Mucosa of rectum (tissue), 2 donors: Measurements from ENCODE around the gene CYP27B1.

Experiments used
- H3K27ac ChIP-seq, 2 donors: one replicate each; pipeline ENCODE4 v1.7.0; 2013; ENCODE audit warnings: inconsistent platforms in 2 of 2, low read depth in 2 of 2, low read length in 2 of 2
- H3K27me3 ChIP-seq, 2 donors: one replicate each; pipeline ENCODE4 v1.7.0; 2013; ENCODE audit warnings: low read length in 2 of 2; ENCODE audit not compliant: control insufficient read depth in 2 of 2, insufficient read depth in 2 of 2
- H3K36me3 ChIP-seq, 2 donors: one replicate each; pipeline ENCODE4 v1.7.0; 2013; ENCODE audit warnings: low read length in 2 of 2; ENCODE audit not compliant: control insufficient read depth in 2 of 2, insufficient read depth in 2 of 2
- H3K4me1 ChIP-seq, 2 donors: one replicate each; pipeline ENCODE4 v1.7.0; 2013; ENCODE audit warnings: low read length in 2 of 2, mild to moderate bottlenecking in 1 of 2; ENCODE audit not compliant: control insufficient read depth in 2 of 2, insufficient read depth in 2 of 2
- H3K4me3 ChIP-seq, 2 donors: one replicate each; pipeline ENCODE4 v1.7.0; 2013; ENCODE audit warnings: low read length in 2 of 2
- H3K9ac ChIP-seq, 2 donors: one replicate each; pipeline ENCODE4 v1.7.0; 2013; ENCODE audit warnings: low read length in 2 of 2, low read depth in 1 of 2, mild to moderate bottlenecking in 1 of 2
- H3K9me3 ChIP-seq, 2 donors: one replicate each; pipeline ENCODE4 v1.7.0; 2013; ENCODE audit warnings: low read length in 2 of 2; ENCODE audit not compliant: control insufficient read depth in 2 of 2
- donor health status: healthy.
- donor health status: Normal muscosa, but diverticular disease.

The CYP27B1 gene

GRCh38 chr12:57741844-57742738, 24.8 kb downstream of the CYP27B1 start:
- Histone ChIP-seq H3K4me1 (peaks cover 16% of the 10 kb centered on the region in 2 donors), H3K27ac (peak overlapping the region; percentile 43 to 45), H3K9me3 (no peaks in the 10 kb centered on the region), H3K4me3 (peak overlapping the region; percentile 44 to 80), H3K36me3 (peaks cover 4 to 5% of the 10 kb centered on the region in 2 donors), H3K27me3 (peaks cover 8 to 32% of the 10 kb centered on the region in 2 donors), H3K9ac (peak overlapping the region; percentile 5 to 27)

DNA sequence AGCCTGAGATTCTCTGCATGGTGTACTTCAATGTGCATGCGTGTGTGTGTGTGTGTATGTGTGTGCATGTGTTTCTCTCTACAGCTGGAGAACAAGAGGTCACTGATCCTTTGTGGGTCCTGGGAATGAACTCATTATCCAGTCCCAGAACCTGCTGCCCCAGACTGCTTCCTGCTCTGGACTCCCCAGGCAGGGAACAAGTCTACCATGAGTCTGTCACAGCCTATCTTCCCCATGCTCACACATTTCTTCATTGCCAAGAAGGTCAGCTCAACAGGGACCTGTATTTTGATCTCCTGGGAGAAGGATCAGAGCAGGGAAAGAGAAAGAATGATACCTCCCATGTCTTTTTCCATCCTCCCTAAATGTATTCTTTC, 25.5 kb downstream of the CYP27B1 start:
- Histone ChIP-seq H3K27ac (peak overlapping the region in 1 of 2 donors; percentile 45), H3K4me1 (peaks cover 16 to 17% of the 10 kb centered on the region in 2 donors)

GRCh38 chr12:57740656-57741412, 26.0 kb downstream of the CYP27B1 start:
- H3K4me3 ChIP-seq, result peak overlapping the region in 1 of 2 donors; percentile 80
- peaks cover 15 to 17% of the 10 kb centered on the region in 2 donors for H3K4me1 ChIP-seq
- no peaks in the 10 kb centered on the region for H3K9me3 ChIP-seq
- peaks cover 17 to 42% of the 10 kb centered on the region in 2 donors for H3K27me3 ChIP-seq
- no peaks in the 10 kb centered on the region for H3K36me3 ChIP-seq
- no peak overlapping the region for H3K27ac ChIP-seq
- H3K9ac ChIP-seq, result no peak overlapping the region

More for the DNA sequence above, 25.5 kb downstream of the CYP27B1 start:
- Histone ChIP-seq H3K9ac (peak overlapping the region; percentile 5 to 27), H3K36me3 (no peaks in the 10 kb centered on the region), H3K27me3 (peaks cover 14 to 36% of the 10 kb centered on the region in 2 donors), H3K4me3 (peak overlapping the region; percentile 44 to 80), H3K9me3 (no peaks in the 10 kb centered on the region)

DNA sequence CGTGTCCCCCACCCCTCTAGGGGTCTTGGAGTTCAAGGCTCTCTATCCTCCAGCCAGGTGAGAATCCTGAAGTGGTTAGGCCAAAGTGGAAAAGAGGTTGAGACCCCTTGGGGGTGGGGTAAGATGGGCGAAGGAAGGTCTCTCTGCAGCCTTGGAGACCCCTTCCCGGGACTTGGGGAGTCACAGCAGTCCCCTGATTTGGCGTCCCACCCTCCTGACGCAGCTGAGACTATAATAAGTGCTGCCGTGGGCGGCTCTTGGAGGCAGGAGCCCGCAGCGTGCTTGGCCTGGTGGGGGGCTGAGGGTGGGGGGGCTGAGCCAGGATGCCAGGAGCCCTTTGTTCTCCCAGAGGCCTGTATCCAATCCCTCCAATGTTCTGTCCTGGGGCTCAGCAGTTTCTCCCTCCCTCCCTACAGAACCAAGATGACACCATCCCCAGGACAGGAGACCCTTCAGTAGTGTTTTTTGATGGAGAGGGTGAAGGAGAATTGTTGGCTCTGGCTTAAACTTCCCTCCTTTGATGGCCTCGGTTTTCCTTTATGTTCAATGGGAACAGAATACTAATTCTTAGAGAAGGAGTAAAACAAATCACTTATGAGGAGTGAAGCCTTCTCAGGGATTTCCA, 26.9 kb downstream of the CYP27B1 start:
- no peak overlapping the region for H3K9ac ChIP-seq
- H3K9me3 ChIP-seq, result no peaks in the 10 kb centered on the region
- no peak overlapping the region for H3K4me3 ChIP-seq
- H3K4me1 ChIP-seq, result peaks cover 10 to 11% of the 10 kb centered on the region in 2 donors
- no peaks in the 10 kb centered on the region for H3K36me3 ChIP-seq
- H3K27ac ChIP-seq, result no peak overlapping the region
- peaks cover 24 to 50% of the 10 kb centered on the region in 2 donors for H3K27me3 ChIP-seq

- no peaks in the 10 kb centered on the region for H3K9me3 ChIP-seq
- H3K4me3 ChIP-seq, result no peak overlapping the region
- no peak overlapping the region for H3K27ac ChIP-seq
- H3K36me3 ChIP-seq, result no peaks in the 10 kb centered on the region
- H3K4me1 ChIP-seq, result peaks cover 8 to 11% of the 10 kb centered on the region in 2 donors
- peaks cover 29 to 54% of the 10 kb centered on the region in 2 donors for H3K27me3 ChIP-seq
- no peak overlapping the region for H3K9ac ChIP-seq
Measured at GRCh38 chr12:57739387-57739786, 27.5 kb downstream of the CYP27B1 start.

GRCh38 chr12:57738661-57739237, 28.1 kb downstream of the CYP27B1 start, which contains the start of gene AGAP2:
Gene AGAP2, minus strand, starts transcription at chr12:57738742. Its CDS starts 496 bp downstream, at chr12:57738246.
- H3K9me3 ChIP-seq, result no peaks in the 10 kb centered on the region
- H3K27me3 ChIP-seq, result peaks cover 35 to 60% of the 10 kb centered on the region in 2 donors
- H3K27ac ChIP-seq, result no peak within 1 kb of the TSS
- H3K4me1 ChIP-seq, result peaks cover 2 to 8% of the 10 kb centered on the region in 2 donors
- H3K36me3 ChIP-seq, result no peaks in the 10 kb centered on the region
- H3K4me3 ChIP-seq, result no peak within 1 kb of the TSS
- no peak within 1 kb of the TSS for H3K9ac ChIP-seq

- Histone ChIP-seq H3K9ac (no peak overlapping the region), H3K4me3 (no peak overlapping the region), H3K36me3 (no peaks in the 10 kb centered on the region), H3K9me3 (no peaks in the 10 kb centered on the region), H3K27ac (no peak overlapping the region), H3K27me3 (peaks cover 35 to 62% of the 10 kb centered on the region in 2 donors), H3K4me1 (peaks cover 2 to 8% of the 10 kb centered on the region in 2 donors)
Measured at GRCh38 chr12:57737467-57738460, 29.1 kb downstream of the CYP27B1 start.

DNA sequence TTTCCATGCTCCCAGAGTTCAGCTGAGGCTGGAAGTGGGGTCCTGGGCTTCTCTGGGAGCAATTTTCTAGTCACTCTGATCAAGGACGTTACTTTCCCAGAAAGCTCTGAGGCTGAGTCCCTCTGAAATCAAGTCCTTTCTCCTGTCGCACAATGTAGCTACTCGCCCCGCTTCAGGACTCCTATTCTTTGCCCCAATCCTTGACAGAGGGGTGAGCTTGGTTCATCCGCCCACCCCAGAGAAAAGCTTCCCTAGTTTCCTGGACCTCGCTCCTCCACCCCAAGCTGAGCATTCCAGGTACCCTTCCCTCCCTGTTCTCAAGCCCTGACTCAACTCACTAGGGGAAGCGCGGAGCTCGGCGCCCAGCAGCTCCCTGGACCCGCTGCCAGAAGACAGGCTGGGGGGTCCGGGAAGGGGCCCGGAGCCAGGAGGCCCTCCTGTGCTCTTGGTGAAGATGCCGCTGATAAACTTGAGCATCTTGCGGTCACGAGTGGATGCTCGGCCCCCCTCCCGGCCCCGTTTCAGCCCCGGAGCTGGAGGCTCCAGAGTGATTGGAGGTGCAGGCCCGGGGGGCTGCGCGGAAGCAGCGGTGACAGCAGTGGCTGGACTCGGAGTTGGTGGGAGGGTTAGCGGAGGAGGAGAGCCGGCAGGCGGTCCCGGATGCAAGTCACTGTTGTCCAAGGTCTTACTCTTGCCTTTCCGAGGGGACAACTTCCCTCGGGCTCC, 30.0 kb downstream of the CYP27B1 start:
- Histone ChIP-seq H3K4me3 (no peak overlapping the region), H3K27ac (no peak overlapping the region), H3K27me3 (peaks cover 38 to 59% of the 10 kb centered on the region in 2 donors), H3K36me3 (no peaks in the 10 kb centered on the region), H3K9ac (no peak overlapping the region), H3K4me1 (peaks cover 0 to 4% of the 10 kb centered on the region in 2 donors), H3K9me3 (no peaks in the 10 kb centered on the region)
